ENCODE data around the gene HNRNPA0. TPM values are rescaled to one million over a fixed set of nuclear protein-coding genes. Genes with fewer than 3 reads are reported as not detected.
A peak's percentile ranks its signal among the peaks of the same experiment; 100 is the strongest.

Gene HNRNPA0
- total and polyA plus RNA-seq, 9 of the 15 experiments (the other 6 are each of a cell fraction or from before 2014, with no cell fraction given) = 5.0 to 33.3 (median 10.7) TPM

DNA sequence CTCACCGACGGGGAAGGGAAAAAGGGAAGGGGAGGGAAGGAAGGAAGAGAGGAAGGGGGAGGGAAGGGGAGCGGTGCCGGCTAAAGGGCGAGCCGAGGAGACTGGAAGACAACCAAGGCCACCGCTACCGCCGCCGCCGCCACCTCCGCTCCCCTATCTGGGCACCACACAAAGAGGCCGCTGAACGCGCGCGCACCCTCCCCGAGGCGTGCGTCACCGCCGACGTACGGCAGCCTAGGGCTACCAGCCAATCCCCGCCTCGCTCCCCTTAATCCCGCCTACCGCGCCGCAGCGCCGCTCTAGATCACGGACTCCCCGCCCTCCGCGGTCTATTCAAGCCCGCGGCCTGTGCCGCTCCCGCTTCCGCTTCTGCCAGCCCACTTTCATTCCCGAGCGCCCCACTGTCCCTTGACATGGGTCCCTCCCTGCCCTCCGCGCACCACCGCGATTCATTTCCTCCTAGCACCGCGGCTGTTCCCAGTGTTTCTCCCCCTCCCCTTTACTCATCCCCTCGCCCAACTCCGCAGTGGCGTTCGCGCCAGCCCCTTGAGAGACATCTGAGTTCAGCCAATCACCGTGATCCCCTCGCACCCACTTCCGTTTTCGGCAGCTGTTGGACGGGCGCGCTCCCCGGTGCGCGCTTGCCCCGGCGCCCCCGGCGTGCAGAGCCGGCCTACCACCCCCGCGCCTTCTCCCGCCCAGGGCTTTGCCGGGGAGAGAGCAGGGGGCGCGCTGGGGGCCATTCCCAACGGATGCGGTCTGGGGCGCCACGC, at the start of gene HNRNPA0 (continued):
- TF ChIP-seq ZFX (CRISPR knock-in tag; IDR thresholded peaks at IDR 0.05) (peak; percentile 92), CXXC5 (CRISPR knock-in tag; IDR thresholded peaks at IDR 0.05) (peak; percentile 99), BCL6 (CRISPR knock-in tag; IDR thresholded peaks at IDR 0.05) (no peak), HCFC1 (IDR thresholded peaks at IDR 0.05; ENCODE audit: low read depth, low read length) (peak; percentile 11; the same call in 1 of the 2 replicates), HIVEP1 (CRISPR knock-in tag; IDR thresholded peaks at IDR 0.05) (no peak), KDM4B (IDR thresholded peaks at IDR 0.05; ENCODE audit: borderline replicate concordance in 2 of 2, low read depth in 1 of 2) (no peak; a peak in 1 of 4 replicates), RB1 (IDR thresholded peaks at IDR 0.05; ENCODE audit: low read depth) (peak; percentile 41; the same call in 1 of the 2 replicates), FOXA1 (IDR thresholded peaks at IDR 0.05; ENCODE audit: borderline replicate concordance) (no peak), BMI1 (IDR thresholded peaks at IDR 0.05; ENCODE audit: low read length) (no peak), ZNF77 (CRISPR knock-in tag; IDR thresholded peaks at IDR 0.05) (no peak), YBX1 (IDR thresholded peaks at IDR 0.05) (no peak), YY1 (IDR thresholded peaks at IDR 0.05; ENCODE audit: borderline replicate concordance in 1 of 3, control insufficient read depth in 1 of 3, extremely low read depth in 1 of 3, insufficient read depth in 3 of 3, insufficient read length in 1 of 3, insufficient replicate concordance in 2 of 3, low read depth in 1 of 3, low read length in 2 of 3) (peak in 2 of 3 experiments; percentile 60 to 79), NCOA1 (IDR thresholded peaks at IDR 0.05; ENCODE audit: low read depth) (0 out of 2 replicates have a peak, but pooled peaks have one; percentile 52), SIRT6 (IDR thresholded peaks at IDR 0.05; ENCODE audit: low read depth, low read length) (no peak), KAT8 (IDR thresholded peaks at IDR 0.05; ENCODE audit: low read depth) (no peak), BRF1 (IDR thresholded peaks at IDR 0.05; ENCODE audit: borderline replicate concordance, extremely low read depth, insufficient read length) (no peak), EGR1 (conservative IDR thresholded peaks at IDR 0.05) (peak; percentile 95)
- TF ChIP-seq, protein P1, sequence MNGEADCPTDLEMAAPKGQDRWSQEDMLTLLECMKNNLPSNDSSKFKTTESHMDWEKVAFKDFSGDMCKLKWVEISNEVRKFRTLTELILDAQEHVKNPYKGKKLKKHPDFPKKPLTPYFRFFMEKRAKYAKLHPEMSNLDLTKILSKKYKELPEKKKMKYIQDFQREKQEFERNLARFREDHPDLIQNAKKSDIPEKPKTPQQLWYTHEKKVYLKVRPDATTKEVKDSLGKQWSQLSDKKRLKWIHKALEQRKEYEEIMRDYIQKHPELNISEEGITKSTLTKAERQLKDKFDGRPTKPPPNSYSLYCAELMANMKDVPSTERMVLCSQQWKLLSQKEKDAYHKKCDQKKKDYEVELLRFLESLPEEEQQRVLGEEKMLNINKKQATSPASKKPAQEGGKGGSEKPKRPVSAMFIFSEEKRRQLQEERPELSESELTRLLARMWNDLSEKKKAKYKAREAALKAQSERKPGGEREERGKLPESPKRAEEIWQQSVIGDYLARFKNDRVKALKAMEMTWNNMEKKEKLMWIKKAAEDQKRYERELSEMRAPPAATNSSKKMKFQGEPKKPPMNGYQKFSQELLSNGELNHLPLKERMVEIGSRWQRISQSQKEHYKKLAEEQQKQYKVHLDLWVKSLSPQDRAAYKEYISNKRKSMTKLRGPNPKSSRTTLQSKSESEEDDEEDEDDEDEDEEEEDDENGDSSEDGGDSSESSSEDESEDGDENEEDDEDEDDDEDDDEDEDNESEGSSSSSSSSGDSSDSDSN (IDR thresholded peaks at IDR 0.05; ENCODE audit: borderline replicate concordance in 1 of 2, low read depth in 2 of 2, low read length in 2 of 2) = peak in 1 of 2 experiments; percentile 75; a peak in 1 of 4 replicates
- TF ChIP-seq, protein P2, sequence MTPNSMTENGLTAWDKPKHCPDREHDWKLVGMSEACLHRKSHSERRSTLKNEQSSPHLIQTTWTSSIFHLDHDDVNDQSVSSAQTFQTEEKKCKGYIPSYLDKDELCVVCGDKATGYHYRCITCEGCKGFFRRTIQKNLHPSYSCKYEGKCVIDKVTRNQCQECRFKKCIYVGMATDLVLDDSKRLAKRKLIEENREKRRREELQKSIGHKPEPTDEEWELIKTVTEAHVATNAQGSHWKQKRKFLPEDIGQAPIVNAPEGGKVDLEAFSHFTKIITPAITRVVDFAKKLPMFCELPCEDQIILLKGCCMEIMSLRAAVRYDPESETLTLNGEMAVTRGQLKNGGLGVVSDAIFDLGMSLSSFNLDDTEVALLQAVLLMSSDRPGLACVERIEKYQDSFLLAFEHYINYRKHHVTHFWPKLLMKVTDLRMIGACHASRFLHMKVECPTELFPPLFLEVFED (CRISPR knock-in tag; conservative IDR thresholded peaks at IDR 0.05) = peak; percentile 81
- TF ChIP-seq, protein P3, sequence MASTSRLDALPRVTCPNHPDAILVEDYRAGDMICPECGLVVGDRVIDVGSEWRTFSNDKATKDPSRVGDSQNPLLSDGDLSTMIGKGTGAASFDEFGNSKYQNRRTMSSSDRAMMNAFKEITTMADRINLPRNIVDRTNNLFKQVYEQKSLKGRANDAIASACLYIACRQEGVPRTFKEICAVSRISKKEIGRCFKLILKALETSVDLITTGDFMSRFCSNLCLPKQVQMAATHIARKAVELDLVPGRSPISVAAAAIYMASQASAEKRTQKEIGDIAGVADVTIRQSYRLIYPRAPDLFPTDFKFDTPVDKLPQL (IDR thresholded peaks at IDR 0.05; ENCODE audit: extremely low read depth, insufficient read length) = peak; percentile 38
- TF ChIP-seq, protein P4, sequence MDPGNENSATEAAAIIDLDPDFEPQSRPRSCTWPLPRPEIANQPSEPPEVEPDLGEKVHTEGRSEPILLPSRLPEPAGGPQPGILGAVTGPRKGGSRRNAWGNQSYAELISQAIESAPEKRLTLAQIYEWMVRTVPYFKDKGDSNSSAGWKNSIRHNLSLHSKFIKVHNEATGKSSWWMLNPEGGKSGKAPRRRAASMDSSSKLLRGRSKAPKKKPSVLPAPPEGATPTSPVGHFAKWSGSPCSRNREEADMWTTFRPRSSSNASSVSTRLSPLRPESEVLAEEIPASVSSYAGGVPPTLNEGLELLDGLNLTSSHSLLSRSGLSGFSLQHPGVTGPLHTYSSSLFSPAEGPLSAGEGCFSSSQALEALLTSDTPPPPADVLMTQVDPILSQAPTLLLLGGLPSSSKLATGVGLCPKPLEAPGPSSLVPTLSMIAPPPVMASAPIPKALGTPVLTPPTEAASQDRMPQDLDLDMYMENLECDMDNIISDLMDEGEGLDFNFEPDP (CRISPR knock-in tag; IDR thresholded peaks at IDR 0.05) = peak; percentile 43; the same call in 1 of the 2 replicates

Data from K562 (cell line).